Epithelial cell of esophagus (primary cell): ENCODE measurements around the gene UBE3B.

Experiments used
- DNase-seq: peaks from one replicate; pipeline ENCODE4 v3.0.0; 2010; ENCODE audit warnings: low read depth
- H3K4me3 ChIP-seq: 2 replicates; pipeline ENCODE4 v1.5.1; 2011; ENCODE audit warnings: mild to moderate bottlenecking, low read length, control low read depth
- TF ChIP-seq, protein P1 (sequence below): IDR thresholded peaks from 2 replicates; pipeline ENCODE4 v1.5.1; 2011; ENCODE audit warnings: low read depth, mild to moderate bottlenecking, low read length, control low read depth, inconsistent platforms; ENCODE audit not compliant: insufficient read depth; ENCODE audit errors: missing control alignments

UBE3B gene

DNA sequence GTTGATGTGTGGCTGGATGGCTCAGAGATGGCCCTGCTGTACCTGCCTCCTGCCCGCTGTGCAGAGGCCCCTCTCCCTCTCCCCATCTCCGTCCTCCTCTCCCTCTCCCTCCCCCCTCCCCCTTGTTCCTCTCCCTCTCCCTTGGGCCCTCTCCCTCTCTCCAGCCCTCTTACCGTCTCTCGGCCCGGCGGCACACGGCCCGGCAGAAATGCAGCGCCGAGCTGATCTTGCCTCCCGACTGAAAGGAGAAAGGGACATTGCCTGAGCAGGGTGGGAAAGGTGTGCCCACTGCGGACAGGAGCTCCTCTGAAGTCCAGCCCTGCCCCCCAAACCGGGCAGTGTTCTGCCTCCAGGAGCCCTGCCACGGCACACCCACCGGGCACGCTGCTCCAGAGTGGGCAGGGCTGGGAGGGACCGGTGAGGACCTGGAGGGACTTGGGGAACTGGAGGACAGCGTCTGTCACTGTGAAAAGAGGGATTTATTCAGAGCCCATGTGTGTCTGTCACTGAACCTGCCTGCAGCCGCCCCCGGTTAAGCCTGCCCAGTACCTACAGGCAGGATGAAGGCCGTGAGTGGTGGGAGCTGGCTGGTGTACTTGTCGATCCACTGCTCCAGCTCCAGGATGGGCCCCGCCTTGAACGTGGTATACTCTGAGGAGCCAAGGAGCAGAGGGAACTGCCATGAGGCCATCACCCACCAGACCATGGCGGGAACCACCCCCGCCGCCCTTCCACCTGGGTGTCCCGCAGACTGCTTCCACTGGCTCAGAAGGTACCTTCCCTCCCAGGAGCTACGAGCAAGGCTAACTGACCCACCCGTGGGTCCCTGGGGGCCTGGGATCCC is 83.7 kb downstream of the UBE3B start:
- H3K4me3 ChIP-seq = no peak overlapping the region
- TF ChIP-seq, protein P1, sequence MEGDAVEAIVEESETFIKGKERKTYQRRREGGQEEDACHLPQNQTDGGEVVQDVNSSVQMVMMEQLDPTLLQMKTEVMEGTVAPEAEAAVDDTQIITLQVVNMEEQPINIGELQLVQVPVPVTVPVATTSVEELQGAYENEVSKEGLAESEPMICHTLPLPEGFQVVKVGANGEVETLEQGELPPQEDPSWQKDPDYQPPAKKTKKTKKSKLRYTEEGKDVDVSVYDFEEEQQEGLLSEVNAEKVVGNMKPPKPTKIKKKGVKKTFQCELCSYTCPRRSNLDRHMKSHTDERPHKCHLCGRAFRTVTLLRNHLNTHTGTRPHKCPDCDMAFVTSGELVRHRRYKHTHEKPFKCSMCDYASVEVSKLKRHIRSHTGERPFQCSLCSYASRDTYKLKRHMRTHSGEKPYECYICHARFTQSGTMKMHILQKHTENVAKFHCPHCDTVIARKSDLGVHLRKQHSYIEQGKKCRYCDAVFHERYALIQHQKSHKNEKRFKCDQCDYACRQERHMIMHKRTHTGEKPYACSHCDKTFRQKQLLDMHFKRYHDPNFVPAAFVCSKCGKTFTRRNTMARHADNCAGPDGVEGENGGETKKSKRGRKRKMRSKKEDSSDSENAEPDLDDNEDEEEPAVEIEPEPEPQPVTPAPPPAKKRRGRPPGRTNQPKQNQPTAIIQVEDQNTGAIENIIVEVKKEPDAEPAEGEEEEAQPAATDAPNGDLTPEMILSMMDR = no peak
- no peak for DNase-seq

DNA sequence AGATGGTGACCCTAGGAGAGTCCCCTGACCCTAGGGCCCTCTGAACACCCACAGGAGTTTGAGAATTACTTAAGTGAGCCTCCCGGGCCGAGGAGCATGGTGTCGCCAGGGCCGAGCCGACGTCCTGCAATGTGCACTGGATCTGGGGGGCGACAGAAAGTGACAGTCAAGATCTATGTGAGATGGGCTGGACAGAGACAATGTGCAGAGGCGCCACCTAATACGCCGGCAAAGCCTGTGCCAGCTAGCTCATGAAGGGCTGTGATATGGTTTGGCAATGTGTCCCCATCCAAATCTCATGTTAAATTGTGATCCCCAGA is 84.2 kb downstream of the UBE3B start:
- TF ChIP-seq, protein P1 = no peak
- no peak overlapping the region for H3K4me3 ChIP-seq
- DNase-seq = no peak

DNA sequence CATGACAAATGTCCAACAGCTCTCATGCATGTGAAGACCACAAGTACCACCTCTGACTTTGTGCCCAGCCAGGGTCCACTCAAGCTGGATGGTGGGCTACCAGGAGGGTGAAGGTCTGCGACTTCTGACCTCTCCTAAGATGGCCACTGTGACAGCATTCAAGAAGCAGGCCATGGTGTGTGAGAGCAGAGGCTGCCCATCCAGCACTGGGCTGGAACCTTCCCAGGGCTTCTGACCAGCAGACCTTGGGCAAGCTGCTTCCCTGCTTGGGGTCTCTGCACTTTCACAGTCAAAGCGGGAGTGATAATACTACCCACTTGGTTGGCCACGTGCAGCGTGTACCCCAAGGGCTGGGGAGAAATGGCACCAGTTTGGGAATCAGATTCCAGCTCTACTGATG is 85.4 kb downstream of the UBE3B start:
- DNase-seq = no peak
- H3K4me3 ChIP-seq = no peak overlapping the region
- TF ChIP-seq, protein P1 = no peak

DNA sequence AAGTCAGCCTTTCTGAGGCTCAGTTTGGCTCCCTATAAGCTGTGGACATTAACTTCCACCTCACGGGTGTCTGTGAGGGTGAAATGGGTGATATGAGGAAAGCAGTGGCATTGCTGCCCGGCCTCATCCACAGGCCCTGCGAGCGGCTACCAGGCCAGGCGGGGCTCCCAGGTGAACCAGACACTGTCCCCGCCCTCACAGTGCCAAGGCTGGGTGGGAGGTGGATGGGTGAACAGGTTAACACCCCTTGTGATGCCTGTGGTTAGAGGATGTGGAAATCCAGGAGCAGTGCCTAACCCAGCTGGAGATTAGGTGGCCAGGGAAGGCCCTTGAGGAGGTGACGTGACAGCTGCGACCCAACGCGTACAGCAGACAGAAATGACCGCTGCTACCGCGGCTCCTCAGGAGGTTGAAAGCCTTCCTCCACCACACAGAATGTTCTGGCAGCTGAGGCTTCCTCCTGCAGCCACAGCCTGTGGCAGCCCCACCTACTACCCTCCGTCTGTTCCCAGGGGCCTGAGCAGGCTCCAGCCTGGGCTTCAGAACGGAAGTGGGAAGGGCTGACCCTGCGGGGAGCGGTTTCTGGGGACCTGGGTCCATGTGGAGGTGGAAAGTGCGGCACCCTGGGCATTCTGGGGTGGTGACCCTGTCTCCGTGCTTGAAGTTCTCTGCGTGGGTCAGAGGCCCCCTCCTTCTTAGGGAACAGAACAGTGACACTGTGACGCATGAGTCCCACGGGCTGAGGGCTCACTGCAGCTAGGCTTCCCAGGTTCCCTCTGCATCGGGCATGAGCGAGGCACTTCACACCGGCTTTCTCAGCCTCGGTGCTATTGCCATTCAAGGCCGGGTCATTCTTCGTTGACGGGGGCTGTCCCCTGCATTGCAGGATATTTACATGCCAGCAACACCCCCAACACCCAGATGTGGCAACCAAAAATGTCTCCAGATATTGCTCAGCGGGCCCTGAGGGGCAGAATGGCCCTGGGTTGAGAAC is 86.2 kb downstream of the UBE3B start:
- TF ChIP-seq, protein P1 = no peak
- H3K4me3 ChIP-seq = no peak overlapping the region
- DNase-seq = no peak

DNA sequence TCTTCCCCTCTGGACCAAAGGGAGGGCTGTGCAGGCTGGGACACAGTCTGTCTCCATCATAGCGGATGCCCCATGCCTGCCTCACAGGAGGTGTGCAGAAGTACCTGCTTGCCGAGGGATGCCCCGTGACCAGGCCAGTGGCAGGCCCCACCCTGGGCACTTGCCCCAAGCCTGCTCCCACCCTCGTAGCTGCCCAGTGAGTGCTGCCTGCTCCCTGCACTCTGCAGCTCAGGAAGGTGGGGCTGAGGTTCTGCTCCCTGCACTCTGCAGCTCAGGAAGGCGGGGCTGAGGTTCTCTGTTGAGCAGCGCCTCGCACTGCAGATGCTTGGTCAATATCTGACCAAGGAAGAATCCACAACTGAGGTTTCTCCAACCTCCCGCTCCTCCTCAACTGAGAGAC is 89.0 kb downstream of the UBE3B start:
- DNase-seq = no peak
- no peak overlapping the region for H3K4me3 ChIP-seq
- TF ChIP-seq, protein P1 = no peak

DNA sequence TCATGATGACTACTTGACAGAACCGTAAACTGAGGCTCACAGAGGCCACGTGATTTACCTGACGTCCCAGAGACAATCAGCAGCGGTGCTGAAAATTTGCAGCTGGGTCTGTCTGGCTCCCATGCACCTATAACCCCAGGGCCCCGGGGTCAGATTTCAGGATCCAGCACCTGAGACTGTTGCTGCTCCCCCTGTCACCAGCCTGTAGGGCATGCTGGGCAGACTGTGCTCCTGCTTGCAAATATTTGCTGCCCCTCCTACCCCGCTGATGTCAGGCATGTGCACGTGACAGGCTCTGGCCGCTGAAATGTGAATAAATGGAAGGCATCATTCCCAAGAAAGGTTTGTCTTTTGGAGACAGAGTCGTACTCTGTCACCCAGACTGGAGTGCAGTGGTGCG is 89.9 kb downstream of the UBE3B start:
- TF ChIP-seq, protein P1 = no peak
- no peak overlapping the region for H3K4me3 ChIP-seq
- no peak for DNase-seq
